Measurements from ENCODE around the gene LARP4B. TPM values are rescaled to one million over a fixed set of nuclear protein-coding genes. Genes with fewer than 3 reads are reported as not detected.

LARP4B gene
- total RNA-seq, 1 experiment from 2014 or later, result 11.1 TPM

- Histone ChIP-seq H3K4me3 (no peak overlapping the region), H3K36me3 (peaks cover 36% of the 10 kb centered on the region), H3K27me3 (no peaks in the 10 kb centered on the region), H3K9me3 (no peaks in the 10 kb centered on the region)
- no peak for DNase-seq
Observed at GRCh38 chr10:916716-917415, 14.6 kb downstream of the LARP4B start.

- no peaks in the 10 kb centered on the region for H3K9me3 ChIP-seq
- DNase-seq, result no peak
- H3K27me3 ChIP-seq, result no peaks in the 10 kb centered on the region
- no peak overlapping the region for H3K4me3 ChIP-seq
- H3K36me3 ChIP-seq, result peaks cover 54% of the 10 kb centered on the region
Observed at GRCh38 chr10:909831-910230, 21.7 kb downstream of the LARP4B start.

GRCh38 chr10:905972-906371 is 25.5 kb downstream of the LARP4B start:
- H3K9me3 ChIP-seq, result no peaks in the 10 kb centered on the region
- no peak for DNase-seq
- no peaks in the 10 kb centered on the region for H3K27me3 ChIP-seq
- H3K36me3 ChIP-seq, result peaks cover 51% of the 10 kb centered on the region
- no peak overlapping the region for H3K4me3 ChIP-seq

- Histone ChIP-seq H3K9me3 (no peaks in the 10 kb centered on the region), H3K36me3 (peaks cover 47% of the 10 kb centered on the region), H3K4me3 (no peak overlapping the region), H3K27me3 (no peaks in the 10 kb centered on the region)
- DNase-seq, result no peak
Observed at GRCh38 chr10:905503-905902, 26.0 kb downstream of the LARP4B start.

- no peaks in the 10 kb centered on the region for H3K27me3 ChIP-seq
- peaks cover 39% of the 10 kb centered on the region for H3K36me3 ChIP-seq
- no peak overlapping the region for H3K4me3 ChIP-seq
- H3K9me3 ChIP-seq, result no peaks in the 10 kb centered on the region
- DNase-seq, result no peak
Observed at GRCh38 chr10:904403-904802, 27.1 kb downstream of the LARP4B start.

- H3K4me3 ChIP-seq, result no peak overlapping the region
- no peak for DNase-seq
- H3K36me3 ChIP-seq, result peaks cover 12% of the 10 kb centered on the region
- no peaks in the 10 kb centered on the region for H3K27me3 ChIP-seq
- H3K9me3 ChIP-seq, result no peaks in the 10 kb centered on the region
Observed at GRCh38 chr10:898141-898540, 33.4 kb downstream of the LARP4B start.

GRCh38 chr10:896982-897381 is 34.5 kb downstream of the LARP4B start:
- Histone ChIP-seq H3K27me3 (no peaks in the 10 kb centered on the region), H3K36me3 (peaks cover 12% of the 10 kb centered on the region), H3K4me3 (no peak overlapping the region), H3K9me3 (no peaks in the 10 kb centered on the region)
- DNase-seq, result no peak

GRCh38 chr10:895324-895723 is 36.2 kb downstream of the LARP4B start:
- Histone ChIP-seq H3K9me3 (no peaks in the 10 kb centered on the region), H3K4me3 (no peak overlapping the region), H3K36me3 (peaks cover 5% of the 10 kb centered on the region; the same call in 1 of the 2 replicates), H3K27me3 (no peaks in the 10 kb centered on the region)
- no peak for DNase-seq

GRCh38 chr10:878895-879294 is 52.6 kb downstream of the LARP4B start:
- peaks cover 52% of the 10 kb centered on the region for H3K36me3 ChIP-seq
- DNase-seq, result no peak
- H3K4me3 ChIP-seq, result no peak overlapping the region
- no peaks in the 10 kb centered on the region for H3K27me3 ChIP-seq
- H3K9me3 ChIP-seq, result no peaks in the 10 kb centered on the region

GRCh38 chr10:878333-878759 is 53.2 kb downstream of the LARP4B start:
- DNase-seq, result no peak
- Histone ChIP-seq H3K9me3 (no peaks in the 10 kb centered on the region), H3K4me3 (no peak overlapping the region), H3K36me3 (peaks cover 49% of the 10 kb centered on the region), H3K27me3 (no peaks in the 10 kb centered on the region)

GRCh38 chr10:876438-876837 is 55.1 kb downstream of the LARP4B start:
- Histone ChIP-seq H3K9me3 (no peaks in the 10 kb centered on the region), H3K4me3 (no peak overlapping the region), H3K36me3 (peaks cover 40% of the 10 kb centered on the region), H3K27me3 (no peaks in the 10 kb centered on the region)
- no peak for DNase-seq

GRCh38 chr10:873020-873419 is 58.5 kb downstream of the LARP4B start:
- H3K27me3 ChIP-seq, result no peaks in the 10 kb centered on the region
- no peak for DNase-seq
- no peak overlapping the region for H3K4me3 ChIP-seq
- H3K36me3 ChIP-seq, result peaks cover 33% of the 10 kb centered on the region
- no peaks in the 10 kb centered on the region for H3K9me3 ChIP-seq

- H3K36me3 ChIP-seq, result peaks cover 27% of the 10 kb centered on the region
- DNase-seq, result no peak
Observed at GRCh38 chr10:871951-872403, 59.5 kb downstream of the LARP4B start.

GRCh38 chr10:870564-871166 is 60.8 kb downstream of the LARP4B start:
- Histone ChIP-seq H3K36me3 (peaks cover 36% of the 10 kb centered on the region), H3K4me3 (no peak overlapping the region), H3K9me3 (no peaks in the 10 kb centered on the region), H3K27me3 (no peaks in the 10 kb centered on the region)
- DNase-seq, result no peak

More at GRCh38 chr10:871951-872403, 59.5 kb downstream of the LARP4B start:
- no peaks in the 10 kb centered on the region for H3K27me3 ChIP-seq
- H3K9me3 ChIP-seq, result no peaks in the 10 kb centered on the region
- no peak overlapping the region for H3K4me3 ChIP-seq

- Histone ChIP-seq H3K9me3 (no peaks in the 10 kb centered on the region), H3K27me3 (no peaks in the 10 kb centered on the region), H3K4me3 (no peak overlapping the region), H3K36me3 (peaks cover 31% of the 10 kb centered on the region)
- DNase-seq, result no peak
Observed at GRCh38 chr10:869171-869570, 62.3 kb downstream of the LARP4B start.

- Histone ChIP-seq H3K36me3 (peaks cover 34% of the 10 kb centered on the region), H3K4me3 (no peak overlapping the region), H3K27me3 (no peaks in the 10 kb centered on the region), H3K9me3 (no peaks in the 10 kb centered on the region)
- DNase-seq, result no peak
Observed at GRCh38 chr10:867807-868206, 63.7 kb downstream of the LARP4B start.

GRCh38 chr10:866577-866941 is 64.9 kb downstream of the LARP4B start:
- no peak overlapping the region for H3K4me3 ChIP-seq
- peaks cover 43% of the 10 kb centered on the region for H3K36me3 ChIP-seq

GRCh38 chr10:865924-866576 is 65.5 kb downstream of the LARP4B start:
- no peak overlapping the region for H3K4me3 ChIP-seq
- no peaks in the 10 kb centered on the region for H3K27me3 ChIP-seq
- peaks cover 45% of the 10 kb centered on the region for H3K36me3 ChIP-seq
- no peaks in the 10 kb centered on the region for H3K9me3 ChIP-seq
- DNase-seq, result no peak

More at GRCh38 chr10:866577-866941, 64.9 kb downstream of the LARP4B start:
- Histone ChIP-seq H3K9me3 (no peaks in the 10 kb centered on the region), H3K27me3 (no peaks in the 10 kb centered on the region)
- DNase-seq, result no peak

Data from MG63 (cell line).